CD4-positive, alpha-beta T cell (primary cell): Measurements from ENCODE around the gene NDUFC1. TPM values are rescaled to one million over a fixed set of nuclear protein-coding genes. Genes with fewer than 3 reads are reported as not detected.

Source experiments
- ATAC-seq: fragments of 200-7000 bp; cut with Tn5 transposase; one replicate; pipeline ENCODE4 v1.10.0; 2022; ENCODE audit warnings: mild to moderate bottlenecking; ENCODE audit not compliant: poor library complexity
- CTCF ChIA-PET: fragments of 350-600 bp; sonication (Branson Sonifier 250); formaldehyde crosslinking; loops from one replicate; lab custom pipeline; 2021; ENCODE audit warnings: antibody characterized with exemption, inconsistent platforms; lab: Charles Lee
- POLR2A ChIA-PET: fragments of 350-600 bp; sonication (Branson Sonifier 250); formaldehyde crosslinking; loops from one replicate; lab custom pipeline; 2021; ENCODE audit warnings: antibody characterized with exemption, inconsistent platforms; lab: Charles Lee
- DNase-seq, 14 experiments: peaks; one replicate each; pipeline ENCODE4 v3.0.0-alpha.2; 2013 to 2020; ENCODE audit warnings: mixed read lengths in 2 of 14
- H3K27ac ChIP-seq, 2 donors: one replicate each; pipeline versions ENCODE4 v1.5.1 to v1.7.0; 2013; ENCODE audit warnings: low read length in 2 of 2, low read depth in 1 of 2, mild to moderate bottlenecking in 1 of 2
- H3K27me3 ChIP-seq, 2 experiments: 1 replicate in 1 of 2; 2 replicates in 1 of 2; pipeline versions ENCODE4 v1.6.1 to v1.7.0; 2013; ENCODE audit warnings: low read length in 2 of 2, control low read depth in 1 of 2, mild to moderate bottlenecking in 1 of 2, moderate library complexity in 1 of 2; ENCODE audit not compliant: insufficient read depth in 2 of 2, control insufficient read depth in 1 of 2
- H3K36me3 ChIP-seq: one replicate; pipeline ENCODE4 v1.6.1; 2013; ENCODE audit warnings: low read length, control low read depth; ENCODE audit not compliant: insufficient read depth
- H3K4me1 ChIP-seq: one replicate; pipeline ENCODE4 v1.6.1; 2013; ENCODE audit warnings: low read length, control low read depth; ENCODE audit not compliant: insufficient read depth
- H3K4me3 ChIP-seq: one replicate; pipeline ENCODE4 v1.5.1; 2013; ENCODE audit warnings: mild to moderate bottlenecking, low read length, moderate library complexity
- H3K9me3 ChIP-seq, 2 experiments: 1 replicate in 1 of 2; 2 replicates in 1 of 2; pipeline versions ENCODE4 v1.6.1 to v1.7.0; 2013; ENCODE audit warnings: low read length in 2 of 2, mild to moderate bottlenecking in 2 of 2, control low read depth in 1 of 2, moderate library complexity in 1 of 2; ENCODE audit not compliant: control insufficient read depth in 1 of 2, insufficient read depth in 1 of 2
- H3K27ac Mint-ChIP-seq: one replicate; pipeline ENCODE4 v1.8.0; 2020; ENCODE audit warnings: mixed read lengths
- H3K27me3 Mint-ChIP-seq: one replicate; pipeline ENCODE4 v1.8.0; 2021; ENCODE audit warnings: mixed read lengths
- H3K36me3 Mint-ChIP-seq: one replicate; pipeline ENCODE4 v1.8.0; 2021; ENCODE audit warnings: low read depth, mixed read lengths
- H3K4me1 Mint-ChIP-seq: one replicate; pipeline ENCODE4 v1.8.0; 2021; ENCODE audit warnings: low read depth, mixed read lengths
- H3K4me3 Mint-ChIP-seq: one replicate; pipeline ENCODE4 v1.8.0; 2020; ENCODE audit warnings: mild to moderate bottlenecking, mixed read lengths
- H3K9me3 Mint-ChIP-seq: one replicate; pipeline ENCODE4 v1.8.0; 2020; ENCODE audit warnings: mixed read lengths
- CTCF ChIP-seq: fragments of 200-600 bp; IDR thresholded peaks from one replicate; pipeline ENCODE4 v1.8.0; 2022; ENCODE audit warnings: antibody characterized with exemption, mild to moderate bottlenecking
- intact Hi-C, 2 experiments: fragments of 100-400 bp; cut with DNase I in 1 of 2; cut with micrococcal nuclease in 1 of 2; formaldehyde crosslinking; loops; one replicate each; pipeline versions ENCODE4 v1.15.1 to v1.9.0; 2023 to 2025; cut with DNase I, micrococcal nuclease
- total RNA-seq, 174 experiments: library from RNA in 2 of 174; stranded (reverse) in 2 of 174; gene quantifications; one replicate each; pipeline ENCODE4 v1.2.3 and lab custom pipeline; 2021 to 2026

The NDUFC1 gene
- total RNA-seq, 2 experiments from 2014 or later: 23.3 to 26.4 TPM

- peaks cover 52% of the 10 kb centered on the region for H3K27me3 Mint-ChIP-seq
- H3K27ac Mint-ChIP-seq: no peak overlapping the region
- no peak for ATAC-seq
- DNase-seq: no peak
- Histone ChIP-seq H3K4me3 (no peak overlapping the region), H3K4me1 (peaks cover 19% of the 10 kb centered on the region), H3K36me3 (no peaks in the 10 kb centered on the region), H3K9me3 (peaks cover 0 to 9% of the 10 kb centered on the region in 2 experiments), H3K27ac (no peak overlapping the region), H3K27me3 (peaks cover 23 to 43% of the 10 kb centered on the region in 2 experiments)
- intact Hi-C loops: loop anchor here in 1 of 2 experiments (5.0 kb wide), 1 partner anchor 33 kb away; no protein-coding TSS in a partner anchor
- CTCF ChIA-PET: interaction anchor here (0.8 to 1.6 kb wide), 3 partner anchors 9 to 21 kb away, joined by 4 read pairs; no protein-coding TSS in a partner anchor
- peaks cover 18% of the 10 kb centered on the region for H3K4me1 Mint-ChIP-seq
- TF ChIP-seq CTCF: no peak
- POLR2A ChIA-PET: no interaction called here
- H3K4me3 Mint-ChIP-seq: no peak overlapping the region
- H3K9me3 Mint-ChIP-seq: no peaks in the 10 kb centered on the region
- no peaks in the 10 kb centered on the region for H3K36me3 Mint-ChIP-seq
These were observed 27.0 kb downstream of the NDUFC1 start for GRCh38 chr4:139275281-139275735.

GRCh38 chr4:139274790-139275189 lies 27.5 kb downstream of the NDUFC1 start:
- CTCF ChIA-PET: interaction anchor here (0.8 to 0.9 kb wide), 2 partner anchors 9 to 21 kb away, joined by 4 read pairs; no protein-coding TSS in a partner anchor
- Mint-ChIP-seq H3K36me3 (no peaks in the 10 kb centered on the region), H3K27ac (no peak overlapping the region), H3K9me3 (no peaks in the 10 kb centered on the region), H3K27me3 (peaks cover 46% of the 10 kb centered on the region), H3K4me3 (no peak overlapping the region), H3K4me1 (peaks cover 14% of the 10 kb centered on the region)
- Histone ChIP-seq H3K36me3 (no peaks in the 10 kb centered on the region), H3K27me3 (peaks cover 17 to 38% of the 10 kb centered on the region in 2 experiments), H3K9me3 (peaks cover 0 to 6% of the 10 kb centered on the region in 2 experiments), H3K27ac (no peak overlapping the region), H3K4me1 (peaks cover 14% of the 10 kb centered on the region), H3K4me3 (no peak overlapping the region)
- DNase-seq (no peak), ATAC-seq (no peak)
- intact Hi-C loops: loop anchor here in 1 of 2 experiments (5.0 kb wide), 1 partner anchor 32 kb away; no protein-coding TSS in a partner anchor
- TF ChIP-seq CTCF: no peak
- POLR2A ChIA-PET: no interaction called here

- H3K9me3 ChIP-seq: peaks cover 0 to 3% of the 10 kb centered on the region in 2 experiments
- TF ChIP-seq CTCF: no peak
- H3K27me3 ChIP-seq: peaks cover 8 to 28% of the 10 kb centered on the region in 2 experiments
- Mint-ChIP-seq H3K27me3 (peaks cover 37% of the 10 kb centered on the region), H3K36me3 (no peaks in the 10 kb centered on the region), H3K27ac (no peak overlapping the region), H3K9me3 (no peaks in the 10 kb centered on the region), H3K4me1 (peaks cover 4% of the 10 kb centered on the region), H3K4me3 (no peak overlapping the region)
- H3K4me3 ChIP-seq: no peak overlapping the region
- POLR2A ChIA-PET: no interaction called here
- peaks cover 5% of the 10 kb centered on the region for H3K4me1 ChIP-seq
- no peak for DNase-seq
- intact Hi-C loops: no loop called here
- CTCF ChIA-PET: interaction anchor here (0.7 kb wide), 1 partner anchor 179 kb away, joined by 3 read pairs; no protein-coding TSS in a partner anchor
- H3K36me3 ChIP-seq: no peaks in the 10 kb centered on the region
- no peak for ATAC-seq
- no peak overlapping the region for H3K27ac ChIP-seq
These were observed 28.4 kb downstream of the NDUFC1 start for GRCh38 chr4:139273835-139274234.
